Sciatic nerve (tissue), 2 donors: Measurements from ENCODE around the gene CFAP251. TPM values are rescaled to one million over a fixed set of nuclear protein-coding genes. Genes with fewer than 3 reads are reported as not detected.

ENCODE experiments used
- ATAC-seq: fragments of 200-7000 bp; cut with Tn5 transposase; one replicate; pipeline ENCODE4 v1.9.1; 2020; ENCODE audit warnings: mild to moderate bottlenecking, moderate library complexity
- DNase-seq: peaks from one replicate; pipeline ENCODE4 v3.0.0-alpha.2; 2020; ENCODE audit warnings: low spot score
- intact Hi-C: fragments of 100-400 bp; cut with DNase I; formaldehyde crosslinking; loops from one replicate; pipeline ENCODE4 v1.14.2; 2022
- total RNA-seq: library from RNA; stranded (reverse); fragmentation: NEBNext Ultra II Directional; extraction: Animal tissue kit (Norgen Biotek cat#: 25700); gene quantifications from one replicate; pipeline ENCODE4 v1.2.1, GENCODE V29; 2021
- donor health status: DM: no; HTN: no; CAD: no.
- donor health status: DM: no; HTN: no; CAD: no.

Gene CFAP251
- total RNA-seq, 1 donor from 2014 or later, result 3.8 TPM

GRCh38 chr12:121989276-121990113 lies 71.1 kb downstream of the CFAP251 start:
- DNase-seq, result no peak

GRCh38 chr12:121990114-121990647 lies 71.8 kb downstream of the CFAP251 start:
- no peak for DNase-seq
- intact Hi-C loops, result no loop called here
- ATAC-seq, result no peak

More at GRCh38 chr12:121989276-121990113, 71.1 kb downstream of the CFAP251 start:
- no peak for ATAC-seq
- intact Hi-C loops, result no loop called here

GRCh38 chr12:121990692-121991603 lies 72.6 kb downstream of the CFAP251 start:
- intact Hi-C loops, result no loop called here
- no peak for DNase-seq
- no peak for ATAC-seq

- DNase-seq (no peak), ATAC-seq (no peak)
- intact Hi-C loops, result no loop called here
Observed at GRCh38 chr12:121992059-121992879, 73.9 kb downstream of the CFAP251 start.

- no peak for DNase-seq
- intact Hi-C loops, result no loop called here
- ATAC-seq, result no peak
Observed at GRCh38 chr12:121996050-121996944, 77.9 kb downstream of the CFAP251 start.

GRCh38 chr12:121996945-121997612 lies 78.7 kb downstream of the CFAP251 start:
- ATAC-seq (no peak), DNase-seq (no peak)

GRCh38 chr12:122001466-122002209 lies 83.2 kb downstream of the CFAP251 start:
- intact Hi-C loops, result no loop called here
- ATAC-seq, result no peak

More at GRCh38 chr12:121996945-121997612, 78.7 kb downstream of the CFAP251 start:
- intact Hi-C loops, result no loop called here

GRCh38 chr12:122003651-122004611 lies 85.5 kb downstream of the CFAP251 start:
- no peak for DNase-seq
- intact Hi-C loops, result no loop called here
- ATAC-seq, result no peak

More at GRCh38 chr12:122001466-122002209, 83.2 kb downstream of the CFAP251 start:
- no peak for DNase-seq

GRCh38 chr12:122004633-122005071 lies 86.3 kb downstream of the CFAP251 start:
- no peak for DNase-seq
- no peak for ATAC-seq
- intact Hi-C loops, result no loop called here

GRCh38 chr12:122005252-122005776 lies 86.9 kb downstream of the CFAP251 start:
- ATAC-seq (no peak), DNase-seq (no peak)
- intact Hi-C loops, result no loop called here

GRCh38 chr12:122006186-122006926 lies 88.0 kb downstream of the CFAP251 start:
- intact Hi-C loops, result no loop called here
- ATAC-seq (no peak), DNase-seq (no peak)

GRCh38 chr12:122009741-122010140 lies 91.3 kb downstream of the CFAP251 start:
- DNase-seq (no peak), ATAC-seq (no peak)
- intact Hi-C loops, result no loop called here

- DNase-seq (no peak), ATAC-seq (no peak)
- intact Hi-C loops, result no loop called here
Observed at GRCh38 chr12:122012184-122012583, 93.8 kb downstream of the CFAP251 start.

GRCh38 chr12:122013136-122013535 lies 94.7 kb downstream of the CFAP251 start:
- ATAC-seq (no peak), DNase-seq (no peak)
- intact Hi-C loops, result no loop called here
